Glutamatergic neuron (in vitro differentiated cells): ENCODE measurements around the gene SPIRE1. TPM values are rescaled to one million over a fixed set of nuclear protein-coding genes. Genes with fewer than 3 reads are reported as not detected.

Source experiments
- DNase-seq: peaks from one replicate; pipeline ENCODE4 v3.0.0; 2022
- H3K27ac Mint-ChIP-seq: one replicate; pipeline ENCODE4 v1.8.0; 2020; ENCODE audit warnings: mild to moderate bottlenecking, mixed read lengths, inconsistent platforms; ENCODE audit not compliant: unreplicated experiment
- H3K27me3 Mint-ChIP-seq: one replicate; pipeline ENCODE4 v1.8.0; 2020; ENCODE audit warnings: mild to moderate bottlenecking, moderate library complexity, mixed read lengths, inconsistent platforms; ENCODE audit not compliant: unreplicated experiment
- H3K36me3 Mint-ChIP-seq: one replicate; pipeline ENCODE4 v1.8.0; 2020; ENCODE audit warnings: mild to moderate bottlenecking, mixed read lengths, inconsistent platforms; ENCODE audit not compliant: unreplicated experiment
- H3K4me1 Mint-ChIP-seq: one replicate; pipeline ENCODE4 v1.8.0; 2020; ENCODE audit warnings: mild to moderate bottlenecking, low read depth, mixed read lengths, inconsistent platforms; ENCODE audit not compliant: unreplicated experiment
- H3K4me3 Mint-ChIP-seq: one replicate; pipeline ENCODE4 v1.8.0; 2020; ENCODE audit warnings: mild to moderate bottlenecking, mixed read lengths, inconsistent platforms; ENCODE audit not compliant: unreplicated experiment
- H3K9me3 Mint-ChIP-seq: one replicate; pipeline ENCODE4 v1.8.0; 2020; ENCODE audit warnings: mild to moderate bottlenecking, moderate library complexity, mixed read lengths, inconsistent platforms; ENCODE audit not compliant: unreplicated experiment
- CTCF ChIP-seq: fragments of 200-600 bp; sonication (generic); IDR thresholded peaks from one replicate; pipeline ENCODE4 v1.5.0; 2021; ENCODE audit not compliant: partially characterized antibody, unreplicated experiment
- total RNA-seq: library from RNA; stranded (reverse); fragmentation: NEBNext Ultra II Directional; extraction: Animal tissue kit (Norgen Biotek cat#: 25700); gene quantifications from one replicate; pipeline ENCODE4 v1.2.1, GENCODE V29; 2021; ENCODE audit not compliant: unreplicated experiment

Gene SPIRE1
- total RNA-seq, 1 donor from 2014 or later, result 29.9 TPM

GRCh38 chr18:12656938-12657683 lies 796 bp downstream of the SPIRE1 start:
- Mint-ChIP-seq H3K9me3 (peaks cover 10% of the 10 kb centered on the region), H3K27me3 (peaks cover 5% of the 10 kb centered on the region), H3K27ac (peak overlapping the region; percentile 83), H3K36me3 (no peaks in the 10 kb centered on the region), H3K4me1 (peaks cover 16% of the 10 kb centered on the region), H3K4me3 (peak overlapping the region; percentile 88)
- peak; percentile 66 for DNase-seq
- no peak for TF ChIP-seq CTCF

GRCh38 chr18:12656605-12656937 lies 1.3 kb downstream of the SPIRE1 start:
- no peak for TF ChIP-seq CTCF
- no peaks in the 10 kb centered on the region for H3K36me3 Mint-ChIP-seq
- H3K9me3 Mint-ChIP-seq, result peaks cover 10% of the 10 kb centered on the region
- DNase-seq, result no peak
- H3K4me1 Mint-ChIP-seq, result peaks cover 22% of the 10 kb centered on the region
- peaks cover 5% of the 10 kb centered on the region for H3K27me3 Mint-ChIP-seq
- peak overlapping the region; percentile 83 for H3K27ac Mint-ChIP-seq
- peak overlapping the region; percentile 88 for H3K4me3 Mint-ChIP-seq

GRCh38 chr18:12654971-12655370 lies 2.9 kb downstream of the SPIRE1 start:
- Mint-ChIP-seq H3K36me3 (no peaks in the 10 kb centered on the region), H3K27ac (no peak overlapping the region), H3K4me3 (peak overlapping the region; percentile 88), H3K4me1 (peaks cover 22% of the 10 kb centered on the region), H3K27me3 (peaks cover 5% of the 10 kb centered on the region), H3K9me3 (peaks cover 10% of the 10 kb centered on the region)
- TF ChIP-seq CTCF, result no peak
- DNase-seq, result no peak

- Mint-ChIP-seq H3K27ac (no peak overlapping the region), H3K4me3 (no peak overlapping the region), H3K4me1 (peaks cover 20% of the 10 kb centered on the region), H3K9me3 (peaks cover 2% of the 10 kb centered on the region), H3K36me3 (no peaks in the 10 kb centered on the region), H3K27me3 (peaks cover 3% of the 10 kb centered on the region)
- TF ChIP-seq CTCF, result no peak
- no peak for DNase-seq
These were observed 5.0 kb downstream of the SPIRE1 start for GRCh38 chr18:12652861-12653401.

- H3K4me1 Mint-ChIP-seq, result peaks cover 19% of the 10 kb centered on the region
These were observed 6.3 kb downstream of the SPIRE1 start for GRCh38 chr18:12651651-12652050.

More at GRCh38 chr18:12651651-12652050, 6.3 kb downstream of the SPIRE1 start:
- H3K27me3 Mint-ChIP-seq, result peaks cover 2% of the 10 kb centered on the region
- H3K27ac Mint-ChIP-seq, result peak overlapping the region; percentile 48
- TF ChIP-seq CTCF, result no peak
- H3K36me3 Mint-ChIP-seq, result no peaks in the 10 kb centered on the region
- no peak for DNase-seq
- no peak overlapping the region for H3K4me3 Mint-ChIP-seq
- H3K9me3 Mint-ChIP-seq, result peaks cover 1% of the 10 kb centered on the region
